ENCODE data around the gene TRAPPC2. TPM values are rescaled to one million over a fixed set of nuclear protein-coding genes. Genes with fewer than 3 reads are reported as not detected.
A peak's percentile ranks its signal among the peaks of the same experiment; 100 is the strongest.

TRAPPC2 gene
- total and polyA plus RNA-seq, 7 experiments from 2014 or later: 17.8 to 33.5 (median 23.5) TPM

DNA sequence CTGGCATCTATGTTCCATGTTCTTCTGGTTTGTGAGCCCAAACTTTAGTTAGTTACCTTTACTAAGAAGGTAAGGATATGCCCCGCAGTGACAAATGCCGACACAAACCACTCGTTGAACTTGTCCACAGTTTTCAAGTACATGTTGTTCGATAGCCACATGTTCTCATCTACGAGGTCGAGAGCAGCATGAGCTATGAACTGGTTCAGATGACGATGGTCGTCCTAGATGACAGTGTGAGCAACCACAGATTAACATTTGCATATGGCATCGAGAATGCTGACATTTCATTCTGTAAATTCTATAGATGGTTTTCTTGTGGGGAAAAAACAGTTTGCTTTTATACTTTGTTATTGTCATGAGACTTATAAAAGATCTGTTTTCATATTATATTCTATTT lies 18.0 kb downstream of the TRAPPC2 start:
- ChIA-PET CTCF (no interaction called here), POLR2A (interaction anchor here (1.7 kb wide), 1 partner anchor 18 kb away, joined by 3 read pairs; the partner anchor contains the start of genes OFD1 and TRAPPC2)
- Histone ChIP-seq H3K4me3 (ENCODE audit: low read length) (no peak overlapping the region), H3K27ac (ENCODE audit: low read depth, low read length) (peak overlapping the region; percentile 0), H3K4me1 (ENCODE audit: control insufficient read depth in 2 of 2, insufficient read depth in 2 of 2, low read length in 2 of 2) (peaks cover 4 to 39% of the 10 kb centered on the region in 2 donors), H3K36me3 (ENCODE audit: control insufficient read depth in 2 of 3, insufficient read depth in 3 of 3, low read length in 3 of 3) (peaks cover 0 to 9% (median 5%) of the 10 kb centered on the region in 3 experiments), H3K9me3 (ENCODE audit: control insufficient read depth in 2 of 3, low read length in 3 of 3) (no peaks in the 10 kb centered on the region), H3K27me3 (ENCODE audit: control insufficient read depth in 2 of 2, insufficient read depth in 2 of 2, low read length in 2 of 2) (no peaks in the 10 kb centered on the region)
- Mint-ChIP-seq H3K4me1 (peaks cover 0 to 51% (median 20%) of the 10 kb centered on the region in 7 donors), H3K9me3 (peaks cover 0 to 1% (median 0%) of the 10 kb centered on the region in 11 donors), H3K27ac (peak overlapping the region in 1 of 9 donors; percentile 41), H3K4me3 (peak overlapping the region in 1 of 10 donors; percentile 16), H3K36me3 (peaks cover 0 to 31% (median 14%) of the 10 kb centered on the region in 5 donors), H3K27me3 (no peaks in the 10 kb centered on the region)
- ATAC-seq (peak; percentile 52), DNase-seq (no peak)
- intact Hi-C loops (cut with micrococcal nuclease): no loop called here

DNA sequence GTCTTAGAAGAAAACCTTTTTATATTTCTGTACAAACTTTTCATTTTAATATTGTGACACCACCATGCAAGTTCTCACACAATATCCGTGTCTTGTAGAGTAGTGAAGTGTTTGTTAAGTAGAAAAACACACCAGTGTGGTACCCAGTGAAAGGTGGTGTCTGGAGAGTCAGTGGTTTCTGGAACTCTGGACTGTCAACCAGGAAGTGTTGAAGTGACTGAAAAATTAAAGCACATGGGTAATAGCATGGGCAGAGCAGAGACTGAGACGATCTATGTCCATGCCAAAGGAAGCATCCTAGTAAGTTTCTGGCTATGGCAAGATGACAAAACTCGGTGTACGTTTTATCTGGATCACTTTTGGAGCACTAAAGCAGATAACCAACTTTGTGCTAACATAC lies 23.3 kb downstream of the TRAPPC2 start:
- Mint-ChIP-seq H3K27me3 (no peaks in the 10 kb centered on the region), H3K4me3 (no peak overlapping the region), H3K36me3 (peaks cover 0 to 36% (median 12%) of the 10 kb centered on the region in 5 donors), H3K4me1 (peaks cover 0 to 20% (median 5%) of the 10 kb centered on the region in 7 donors), H3K9me3 (peaks cover 0 to 2% (median 0%) of the 10 kb centered on the region in 11 donors), H3K27ac (peak overlapping the region in 4 of 9 donors; percentile 5 to 71 (median 34))
- intact Hi-C loops (cut with micrococcal nuclease): no loop called here
- ChIA-PET POLR2A (interaction anchor here (1.0 kb wide), 1 partner anchor 23 kb away, joined by 3 read pairs; the partner anchor contains the start of genes OFD1 and TRAPPC2), CTCF (no interaction called here)
- DNase-seq (no peak), ATAC-seq (no peak)
- H3K27me3 ChIP-seq (ENCODE audit: control insufficient read depth in 2 of 2, insufficient read depth in 2 of 2, low read length in 2 of 2): no peaks in the 10 kb centered on the region
- no peak overlapping the region for H3K27ac ChIP-seq (ENCODE audit: low read depth, low read length)
- H3K4me1 ChIP-seq (ENCODE audit: control insufficient read depth in 2 of 2, insufficient read depth in 2 of 2, low read length in 2 of 2): peaks cover 0 to 10% of the 10 kb centered on the region in 2 donors
- H3K36me3 ChIP-seq (ENCODE audit: control insufficient read depth in 2 of 3, insufficient read depth in 3 of 3, low read length in 3 of 3): peaks cover 0 to 5% (median 4%) of the 10 kb centered on the region in 3 experiments
- no peaks in the 10 kb centered on the region for H3K9me3 ChIP-seq (ENCODE audit: control insufficient read depth in 2 of 3, low read length in 3 of 3)
- H3K4me3 ChIP-seq (ENCODE audit: low read length): no peak overlapping the region

DNA sequence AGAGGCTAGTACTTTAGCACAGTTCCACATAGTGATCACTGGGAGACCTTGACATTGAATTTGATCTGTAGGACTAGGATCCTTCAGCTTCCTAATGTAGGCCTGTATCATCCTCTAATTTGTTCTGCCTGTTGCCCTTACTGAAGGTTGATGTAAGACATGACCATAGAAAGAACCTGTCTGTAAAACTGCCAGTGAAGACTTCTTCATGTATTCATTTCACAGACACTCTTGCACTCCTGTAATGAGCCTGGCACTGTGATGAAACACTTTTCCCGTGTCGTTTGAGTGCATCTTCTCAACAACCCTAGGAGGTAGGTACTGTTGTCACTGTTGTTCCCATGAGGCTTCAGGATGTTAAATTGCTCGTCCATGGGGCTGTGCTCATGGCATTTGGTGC lies 30.8 kb downstream of the TRAPPC2 start:
- H3K4me1 ChIP-seq (ENCODE audit: control insufficient read depth in 2 of 2, insufficient read depth in 2 of 2, low read length in 2 of 2): peaks cover 0 to 13% of the 10 kb centered on the region in 2 donors
- peaks cover 14 to 57% (median 34%) of the 10 kb centered on the region in 7 donors for H3K4me1 Mint-ChIP-seq
- peak overlapping the region in 6 of 9 donors; percentile 15 to 83 (median 42) for H3K27ac Mint-ChIP-seq
- ChIA-PET POLR2A (interaction anchor here (1.3 kb wide), 1 partner anchor 12 kb away, joined by 4 read pairs; no protein-coding TSS in a partner anchor), CTCF (no interaction called here)
- H3K27me3 ChIP-seq (ENCODE audit: control insufficient read depth in 2 of 2, insufficient read depth in 2 of 2, low read length in 2 of 2): no peaks in the 10 kb centered on the region
- H3K36me3 ChIP-seq (ENCODE audit: control insufficient read depth in 2 of 3, insufficient read depth in 3 of 3, low read length in 3 of 3): no peaks in the 10 kb centered on the region
- no peak for DNase-seq
- no peak overlapping the region for H3K4me3 Mint-ChIP-seq
- no peak overlapping the region for H3K27ac ChIP-seq (ENCODE audit: low read depth, low read length)
- ATAC-seq: no peak
- intact Hi-C loops (cut with micrococcal nuclease): loop anchor here in 1 of 2 donors (2.0 kb wide), 2 partner anchors 15 kb away; partner anchors contain the start of gene RAB9A
- H3K9me3 ChIP-seq (ENCODE audit: control insufficient read depth in 2 of 3, low read length in 3 of 3): no peaks in the 10 kb centered on the region
- H3K4me3 ChIP-seq (ENCODE audit: low read length): no peak overlapping the region
- H3K27me3 Mint-ChIP-seq: no peaks in the 10 kb centered on the region
- H3K9me3 Mint-ChIP-seq: peaks cover 0 to 4% (median 0%) of the 10 kb centered on the region in 11 donors
- peaks cover 0 to 14% (median 4%) of the 10 kb centered on the region in 5 donors for H3K36me3 Mint-ChIP-seq

DNA sequence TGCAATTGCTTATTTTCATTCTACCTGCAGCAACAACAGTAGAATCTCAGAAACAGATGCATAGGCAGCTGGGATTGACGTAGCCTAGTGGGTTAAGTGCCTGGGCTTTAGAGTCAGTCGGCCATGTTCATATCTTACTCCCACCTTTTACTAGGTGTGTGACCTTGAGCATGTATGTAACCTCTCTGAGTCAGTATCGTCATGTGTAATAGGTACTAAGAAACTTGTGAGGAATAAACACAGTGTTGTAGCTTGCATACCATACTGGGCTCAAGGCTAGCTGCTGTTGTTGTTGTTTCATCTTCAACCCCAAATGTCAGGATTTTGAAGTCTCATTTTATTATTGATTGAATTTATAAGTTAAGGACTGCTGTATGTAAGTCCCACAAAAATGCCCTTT lies 31.3 kb downstream of the TRAPPC2 start:
- ChIA-PET CTCF (no interaction called here), POLR2A (interaction anchor here (1.3 kb wide), 1 partner anchor 12 kb away, joined by 4 read pairs; no protein-coding TSS in a partner anchor)
- DNase-seq (no peak), ATAC-seq (no peak)
- H3K27me3 ChIP-seq (ENCODE audit: control insufficient read depth in 2 of 2, insufficient read depth in 2 of 2, low read length in 2 of 2): no peaks in the 10 kb centered on the region
- no peak overlapping the region for H3K27ac ChIP-seq (ENCODE audit: low read depth, low read length)
- intact Hi-C loops (cut with micrococcal nuclease): loop anchor here in 1 of 2 donors (2.0 kb wide), 2 partner anchors 14 to 16 kb away; partner anchors contain the start of gene RAB9A
- H3K27ac Mint-ChIP-seq: peak overlapping the region in 3 of 9 donors; percentile 18 to 56 (median 43)
- peaks cover 0 to 18% of the 10 kb centered on the region in 2 donors for H3K4me1 ChIP-seq (ENCODE audit: control insufficient read depth in 2 of 2, insufficient read depth in 2 of 2, low read length in 2 of 2)
- peaks cover 0 to 9% (median 4%) of the 10 kb centered on the region in 5 donors for H3K36me3 Mint-ChIP-seq
- no peaks in the 10 kb centered on the region for H3K27me3 Mint-ChIP-seq
- H3K9me3 ChIP-seq (ENCODE audit: control insufficient read depth in 2 of 3, low read length in 3 of 3): no peaks in the 10 kb centered on the region
- H3K4me3 ChIP-seq (ENCODE audit: low read length): no peak overlapping the region
- no peak overlapping the region for H3K4me3 Mint-ChIP-seq
- H3K9me3 Mint-ChIP-seq: peaks cover 0 to 4% (median 0%) of the 10 kb centered on the region in 11 donors
- H3K36me3 ChIP-seq (ENCODE audit: control insufficient read depth in 2 of 3, insufficient read depth in 3 of 3, low read length in 3 of 3): no peaks in the 10 kb centered on the region
- peaks cover 14 to 61% (median 34%) of the 10 kb centered on the region in 7 donors for H3K4me1 Mint-ChIP-seq

DNA sequence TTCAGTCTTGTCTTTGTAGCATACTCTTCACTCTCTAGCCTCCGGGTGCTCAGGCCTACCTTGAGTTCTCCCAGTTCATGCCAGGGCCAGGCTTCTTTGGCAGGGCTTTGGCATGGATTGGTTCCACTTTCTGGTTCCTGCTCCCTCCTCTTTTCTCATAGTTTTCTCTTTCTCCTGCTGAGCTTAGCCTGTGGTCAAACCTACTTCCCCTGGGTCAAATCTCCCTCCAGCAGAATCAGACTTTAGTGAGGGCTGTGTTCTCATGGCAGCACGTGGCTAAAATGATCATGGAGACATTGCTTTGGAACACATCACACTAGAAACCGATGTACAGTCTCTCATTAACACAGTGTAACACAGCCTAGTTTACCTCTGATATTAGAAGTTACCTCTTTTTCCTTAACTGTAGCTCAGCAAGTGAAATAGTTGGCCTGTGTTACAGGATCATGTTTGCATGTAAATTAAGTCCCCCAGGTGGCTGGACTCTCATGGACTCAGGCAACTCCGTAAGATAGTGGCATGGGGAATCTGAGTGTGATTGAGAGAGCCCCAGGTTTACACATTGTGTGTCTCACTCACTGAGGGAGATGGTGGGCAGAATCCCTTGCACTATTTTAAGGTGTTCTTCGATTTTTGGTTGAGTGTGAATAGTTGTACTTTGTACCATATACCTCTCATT lies 32.2 kb downstream of the TRAPPC2 start:
- Histone ChIP-seq H3K36me3 (ENCODE audit: control insufficient read depth in 2 of 3, insufficient read depth in 3 of 3, low read length in 3 of 3) (no peaks in the 10 kb centered on the region), H3K4me3 (ENCODE audit: low read length) (no peak overlapping the region), H3K9me3 (ENCODE audit: control insufficient read depth in 2 of 3, low read length in 3 of 3) (no peaks in the 10 kb centered on the region), H3K4me1 (ENCODE audit: control insufficient read depth in 2 of 2, insufficient read depth in 2 of 2, low read length in 2 of 2) (peaks cover 0 to 22% of the 10 kb centered on the region in 2 donors), H3K27ac (ENCODE audit: low read depth, low read length) (peak overlapping the region; percentile 34), H3K27me3 (ENCODE audit: control insufficient read depth in 2 of 2, insufficient read depth in 2 of 2, low read length in 2 of 2) (no peaks in the 10 kb centered on the region)
- Mint-ChIP-seq H3K4me3 (peak overlapping the region in 3 of 10 donors; percentile 5 to 31 (median 13)), H3K27me3 (no peaks in the 10 kb centered on the region), H3K9me3 (peaks cover 0 to 2% (median 0%) of the 10 kb centered on the region in 11 donors), H3K4me1 (peaks cover 14 to 64% (median 32%) of the 10 kb centered on the region in 7 donors), H3K27ac (peak overlapping the region in 6 of 9 donors; percentile 31 to 86 (median 66)), H3K36me3 (peaks cover 0 to 8% (median 3%) of the 10 kb centered on the region in 5 donors)
- ChIA-PET POLR2A (interaction anchor here (0.6 kb wide), 1 partner anchor 746 kb away, joined by 3 read pairs; no protein-coding TSS in a partner anchor), CTCF (no interaction called here)
- intact Hi-C loops (cut with micrococcal nuclease): loop anchor here in 1 of 2 donors (2.0 kb wide), 2 partner anchors 13 to 17 kb away; partner anchors contain the start of gene RAB9A
- DNase-seq (no peak), ATAC-seq (no peak)

DNA sequence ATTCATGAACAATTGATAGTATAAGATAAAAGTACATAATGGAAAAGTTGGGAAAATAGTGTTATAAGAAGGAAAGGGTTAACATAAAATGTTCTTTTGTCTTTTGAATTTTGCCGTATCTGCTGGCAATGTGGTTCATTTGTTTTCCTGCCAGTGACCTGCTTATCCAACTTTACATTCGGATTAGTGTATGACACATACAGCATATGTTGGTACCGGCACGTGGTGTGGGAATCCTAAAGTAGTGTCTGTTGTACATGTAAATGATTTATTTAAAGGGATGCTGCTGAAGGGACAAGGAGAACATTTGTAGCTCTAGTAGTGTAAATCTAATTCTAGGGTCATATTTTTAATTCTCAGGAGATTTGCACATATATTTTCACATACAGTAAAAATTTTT lies 34.0 kb downstream of the TRAPPC2 start:
- Mint-ChIP-seq H3K27me3 (no peaks in the 10 kb centered on the region), H3K4me3 (no peak overlapping the region), H3K27ac (peak overlapping the region in 2 of 9 donors; percentile 25 to 34), H3K36me3 (peaks cover 0 to 8% (median 3%) of the 10 kb centered on the region in 5 donors), H3K4me1 (peaks cover 16 to 75% (median 46%) of the 10 kb centered on the region in 7 donors), H3K9me3 (peaks cover 0 to 2% (median 0%) of the 10 kb centered on the region in 11 donors)
- H3K9me3 ChIP-seq (ENCODE audit: control insufficient read depth in 2 of 3, low read length in 3 of 3): no peaks in the 10 kb centered on the region
- H3K36me3 ChIP-seq (ENCODE audit: control insufficient read depth in 2 of 3, insufficient read depth in 3 of 3, low read length in 3 of 3): no peaks in the 10 kb centered on the region
- no peak overlapping the region for H3K27ac ChIP-seq (ENCODE audit: low read depth, low read length)
- no peaks in the 10 kb centered on the region for H3K27me3 ChIP-seq (ENCODE audit: control insufficient read depth in 2 of 2, insufficient read depth in 2 of 2, low read length in 2 of 2)
- no peak overlapping the region for H3K4me3 ChIP-seq (ENCODE audit: low read length)
- DNase-seq (no peak), ATAC-seq (no peak)
- ChIA-PET CTCF (no interaction called here), POLR2A (no interaction called here)
- peaks cover 0 to 31% of the 10 kb centered on the region in 2 donors for H3K4me1 ChIP-seq (ENCODE audit: control insufficient read depth in 2 of 2, insufficient read depth in 2 of 2, low read length in 2 of 2)
- intact Hi-C loops (cut with micrococcal nuclease): no loop called here
